Erythroblast (primary cell): ENCODE measurements around the gene C22orf23.

ENCODE experiments used
- GATA1 ChIP-seq: IDR thresholded peaks from 2 replicates; pipeline ENCODE4 v1.6.1; 2011; ENCODE audit warnings: low read depth, mild to moderate bottlenecking, control low read depth, low read length, moderate library complexity
- POLR2A ChIP-seq: IDR thresholded peaks from 2 replicates; pipeline ENCODE4 v1.6.1; 2011; ENCODE audit warnings: mild to moderate bottlenecking, low read length

- TF ChIP-seq POLR2A, result no peak
- TF ChIP-seq GATA1, result no peak
Measured at GRCh38 chr22:37994982-37995381, 41.6 kb upstream of the C22orf23 start.
